MG63 (cell line): ENCODE data around the gene A3GALT2. TPM values are rescaled to one million over a fixed set of nuclear protein-coding genes. Genes with fewer than 3 reads are reported as not detected.

Experiments used
- DNase-seq: peaks from one replicate; pipeline ENCODE4 v3.0.0-alpha.2; 2020
- H3K27me3 ChIP-seq: fragments of 250-450 bp; sonication (Bioruptor Pico); 2 replicates; pipeline ENCODE4 v1.5.1; 2020; ENCODE audit warnings: mild to moderate bottlenecking, moderate library complexity
- H3K36me3 ChIP-seq: fragments of 250-450 bp; sonication (Bioruptor Pico); 2 replicates; pipeline ENCODE4 v1.5.1; 2020; ENCODE audit warnings: mild to moderate bottlenecking, moderate library complexity
- H3K4me3 ChIP-seq: fragments of 250-450 bp; sonication (Bioruptor Pico); 2 replicates; pipeline ENCODE4 v1.5.1; 2020; ENCODE audit warnings: mild to moderate bottlenecking, moderate library complexity
- H3K9me3 ChIP-seq: fragments of 250-450 bp; sonication (Bioruptor Pico); 2 replicates; pipeline ENCODE4 v1.5.1; 2020; ENCODE audit warnings: mild to moderate bottlenecking, moderate library complexity
- total RNA-seq: library from RNA; depleted of rRNA; stranded (reverse); fragments of >200 nt; shearing (Covaris generic); gene quantifications from 2 replicates; pipeline ENCODE4 v1.2.3, GENCODE V29; 2014; ENCODE audit warnings: low replicate concordance; rRNA removed

The A3GALT2 gene
- total RNA-seq, 1 experiment from 2014 or later: not detected

DNA sequence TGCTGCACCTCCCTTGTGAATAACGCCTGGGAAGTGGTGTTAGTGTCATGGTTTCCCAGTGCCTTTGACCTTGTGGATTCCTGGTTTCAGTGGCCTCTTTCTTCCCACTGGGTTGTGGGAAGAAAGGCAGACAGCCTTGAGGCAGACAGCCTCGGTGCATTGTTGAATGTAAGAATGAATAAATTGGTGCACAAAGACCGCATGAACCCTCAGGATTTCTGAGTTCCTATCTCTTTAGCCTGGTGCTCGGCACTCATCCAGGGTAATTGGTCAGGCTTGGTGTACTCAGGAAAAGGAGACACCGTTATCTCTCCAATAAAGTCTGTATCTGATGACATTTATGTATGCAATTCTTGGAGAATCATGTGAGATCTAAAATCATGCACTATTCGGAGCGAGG, 59.6 kb downstream of the A3GALT2 start:
- no peak for DNase-seq
- Histone ChIP-seq H3K27me3 (no peaks in the 10 kb centered on the region), H3K9me3 (no peaks in the 10 kb centered on the region), H3K36me3 (no peaks in the 10 kb centered on the region), H3K4me3 (no peak overlapping the region)

DNA sequence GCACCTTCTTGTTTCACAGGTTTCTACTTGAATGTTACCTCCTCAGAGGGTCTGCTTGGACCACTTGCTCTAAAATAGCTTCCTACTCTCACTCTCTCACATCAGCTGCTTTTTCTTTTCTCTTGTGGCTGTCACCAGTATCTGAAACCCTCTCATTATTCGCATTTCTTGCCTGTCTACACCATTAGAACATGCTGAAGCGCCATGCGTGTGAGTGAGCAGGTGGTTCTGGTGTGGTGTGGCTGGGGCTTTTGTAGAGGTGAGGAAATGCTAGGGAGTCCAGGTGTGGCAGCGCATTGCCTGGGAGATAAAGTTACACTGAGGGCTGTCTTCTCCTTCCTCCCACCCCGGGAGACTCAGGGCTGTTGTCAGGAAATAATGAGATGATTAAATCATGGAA, 60.5 kb downstream of the A3GALT2 start:
- Histone ChIP-seq H3K27me3 (no peaks in the 10 kb centered on the region), H3K4me3 (no peak overlapping the region), H3K9me3 (no peaks in the 10 kb centered on the region), H3K36me3 (no peaks in the 10 kb centered on the region)
- DNase-seq: no peak

DNA sequence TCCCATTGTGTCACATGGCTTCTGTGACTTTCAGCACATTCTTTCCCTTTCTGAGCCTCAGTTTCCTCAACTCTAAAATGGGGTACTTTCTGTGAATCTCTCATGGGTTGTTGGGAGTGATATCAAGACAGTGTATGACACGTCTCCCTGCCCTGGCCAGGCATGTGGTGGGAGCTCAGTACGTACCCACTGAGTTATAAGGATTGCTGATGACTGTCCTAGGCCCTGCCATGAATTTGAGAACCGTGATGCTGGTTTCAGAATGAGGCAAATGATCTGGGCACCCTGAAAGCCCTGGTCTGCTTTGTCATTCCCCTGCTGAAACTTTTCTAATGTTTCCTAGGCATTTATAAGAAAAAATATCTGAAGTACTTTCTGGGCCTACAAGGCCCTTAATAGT, 61.0 kb downstream of the A3GALT2 start:
- H3K27me3 ChIP-seq: no peaks in the 10 kb centered on the region
- H3K36me3 ChIP-seq: no peaks in the 10 kb centered on the region
- DNase-seq: no peak
- H3K9me3 ChIP-seq: no peaks in the 10 kb centered on the region
- H3K4me3 ChIP-seq: no peak overlapping the region

- Histone ChIP-seq H3K9me3 (no peaks in the 10 kb centered on the region), H3K4me3 (no peak overlapping the region), H3K36me3 (no peaks in the 10 kb centered on the region), H3K27me3 (no peaks in the 10 kb centered on the region)
- no peak for DNase-seq
Measured at GRCh38 chr1:33258788-33259274, 62.1 kb downstream of the A3GALT2 start.

DNA sequence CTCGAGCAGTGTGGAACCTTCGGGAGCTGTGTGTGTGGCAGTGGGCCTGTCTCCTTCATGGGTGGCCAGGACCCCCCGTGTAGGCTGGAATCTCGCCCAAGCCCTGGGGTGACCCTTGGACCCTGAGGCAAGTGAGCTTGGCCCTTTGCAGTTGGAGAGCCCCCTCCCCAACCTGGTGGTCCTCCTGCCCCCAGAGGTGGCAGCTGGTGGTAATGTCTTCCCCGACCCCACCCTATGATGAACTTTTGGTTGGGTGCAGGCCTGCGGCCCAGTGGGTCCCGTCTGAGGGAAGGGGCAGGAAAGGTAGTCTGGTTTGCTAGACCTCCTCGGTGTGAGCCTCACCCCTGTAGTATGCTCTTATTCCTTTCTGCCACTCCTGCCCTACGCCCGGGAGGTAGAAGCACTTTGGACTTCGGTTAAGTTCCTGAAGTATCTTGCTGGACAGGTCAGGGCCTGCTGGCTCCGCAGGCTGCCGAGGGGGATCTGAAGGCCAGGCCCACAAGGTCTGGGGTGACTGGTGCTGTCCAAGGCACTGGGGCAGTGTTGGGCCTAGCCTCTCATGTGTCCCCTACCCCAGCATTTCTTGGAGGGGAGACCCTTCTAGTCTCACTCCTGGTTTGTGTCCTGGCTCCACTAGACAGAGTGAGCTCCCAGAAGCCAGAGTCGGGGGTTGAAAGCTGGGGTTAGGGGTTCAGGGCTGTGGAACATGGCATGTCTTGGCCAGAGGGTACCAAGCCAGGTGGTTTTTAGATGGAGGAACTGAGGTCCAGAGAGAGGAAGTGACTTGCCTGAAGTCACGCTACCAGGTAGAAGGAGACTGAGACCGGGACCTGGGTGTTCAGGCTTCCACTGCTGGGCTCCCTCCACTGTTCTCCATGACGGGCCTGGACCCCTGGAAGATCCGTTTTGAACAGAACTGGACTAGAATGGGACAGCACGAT, 62.9 kb downstream of the A3GALT2 start:
- DNase-seq: no peak

GRCh38 chr1:33257207-33257771, 63.6 kb downstream of the A3GALT2 start:
- no peak for DNase-seq
- Histone ChIP-seq H3K9me3 (no peaks in the 10 kb centered on the region), H3K27me3 (no peaks in the 10 kb centered on the region), H3K36me3 (no peaks in the 10 kb centered on the region), H3K4me3 (peak overlapping the region; percentile 60)

More for the DNA sequence above, 62.9 kb downstream of the A3GALT2 start:
- Histone ChIP-seq H3K9me3 (no peaks in the 10 kb centered on the region), H3K36me3 (no peaks in the 10 kb centered on the region), H3K27me3 (no peaks in the 10 kb centered on the region), H3K4me3 (peak overlapping the region; percentile 60)

Other genes with a start within 250 kb of the A3GALT2 start
- gene AZIN2, start 239.9 kb downstream of the A3GALT2 start, total RNA-seq: 2.3 and 3.6 TPM in 2 replicates
- gene TRIM62, start 139.1 kb downstream of the A3GALT2 start, total RNA-seq: 0.82 and 3.2 TPM in 2 replicates
- gene ZNF362, start 64.6 kb downstream of the A3GALT2 start, total RNA-seq: 1.5 and 3.3 TPM in 2 replicates
- gene PHC2, start 110.0 kb upstream of the A3GALT2 start, total RNA-seq: 67.2 and 102 TPM in 2 replicates
- 2.4 and 6.7 TPM in 2 replicates for gene ZSCAN20, start 151.5 kb upstream of the A3GALT2 start, total RNA-seq